ENCODE data around the gene DAZL. TPM values are rescaled to one million over a fixed set of nuclear protein-coding genes. Genes with fewer than 3 reads are reported as not detected.

The DAZL gene
- total RNA-seq, 1 experiment from 2014 or later, result not detected

DNA sequence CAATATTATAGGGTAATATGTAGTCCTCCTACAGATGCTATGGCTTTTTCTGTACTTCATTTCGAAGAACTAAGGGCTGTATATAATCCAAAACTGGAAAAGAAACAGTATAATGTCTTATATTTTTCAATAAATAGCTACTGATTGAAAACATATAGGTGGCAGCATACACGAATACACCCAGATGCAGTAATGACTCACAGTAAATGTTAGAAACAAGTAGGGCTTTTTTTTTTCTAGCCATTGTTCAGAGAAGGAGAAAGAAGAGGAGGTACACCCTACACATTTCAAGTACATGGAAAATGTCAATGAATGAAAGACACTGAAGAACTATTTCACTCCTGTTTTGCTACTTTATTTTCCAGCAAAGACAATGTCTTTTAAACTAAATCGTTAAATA lies 9.4 kb downstream of the DAZL start:
- ATAC-seq, result no peak

DNA sequence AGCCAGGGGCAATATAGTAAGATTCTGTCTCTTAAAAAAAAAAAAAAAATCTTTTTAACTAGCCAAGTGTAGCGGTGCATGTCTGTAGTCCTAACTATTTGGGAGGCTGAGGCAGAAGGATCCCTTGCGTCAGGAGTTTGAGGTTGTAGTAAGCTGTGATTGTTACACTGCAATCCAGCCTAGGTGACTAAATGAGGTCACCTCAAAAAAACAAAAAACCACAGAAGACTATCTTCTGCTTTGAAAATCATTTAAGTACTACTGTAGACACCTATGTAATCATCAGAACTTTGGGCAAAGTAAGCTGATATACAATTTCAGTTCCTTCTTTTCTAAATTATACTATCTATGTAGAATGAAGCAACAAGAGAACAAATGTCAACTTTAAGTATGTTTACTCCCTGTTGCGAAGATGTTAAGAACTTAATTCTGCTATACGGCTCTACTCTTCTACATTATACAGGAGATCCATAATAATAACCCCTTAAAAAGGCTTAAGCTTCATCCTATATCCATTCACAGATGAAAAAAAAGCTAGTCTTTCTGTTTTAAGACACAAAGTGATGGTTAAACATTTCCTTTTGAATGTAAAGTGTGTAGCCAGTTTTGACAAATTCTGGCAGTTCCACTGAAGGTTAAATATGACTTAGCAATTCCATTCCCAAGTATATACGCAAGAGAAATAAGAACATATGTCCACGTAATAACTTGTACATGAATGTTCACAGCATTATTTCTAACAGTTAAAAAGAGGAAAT lies 15.2 kb downstream of the DAZL start:
- ChIA-PET RAD21 (ENCODE audit: low non-redundant PET in 1 of 2, low total read pairs in 2 of 2, uncharacterized antibody in 2 of 2, unreplicated experiment in 2 of 2) (no interaction called here), CTCF (no interaction called here), POLR2A (no interaction called here)
- DNase-seq (ENCODE audit: low read depth, low spot score) (no peak), ATAC-seq (no peak)
- Histone ChIP-seq H3K4me1 (ENCODE audit: control insufficient read depth in 1 of 2, insufficient read depth in 2 of 2, low read length in 2 of 2) (no peaks in the 10 kb centered on the region), H3K9me2 (ENCODE audit: insufficient read depth) (no peaks in the 10 kb centered on the region), H4K20me1 (ENCODE audit: insufficient read depth) (no peaks in the 10 kb centered on the region), H3K79me2 (ENCODE audit: insufficient read depth, low read length) (no peaks in the 10 kb centered on the region), H3K36me3 (ENCODE audit: control insufficient read depth in 1 of 2, insufficient read depth in 2 of 2, low read length in 2 of 2) (no peaks in the 10 kb centered on the region), H3K9me3 (ENCODE audit: control insufficient read depth in 1 of 2, insufficient read depth in 1 of 2, low read depth in 1 of 2, low read length in 2 of 2) (no peaks in the 10 kb centered on the region), H2AFZ (ENCODE audit: low read depth, low read length, poor library complexity, severe bottlenecking) (no peak overlapping the region), H3K27ac (ENCODE audit: low read depth, low read length) (no peak overlapping the region), H3K9ac (ENCODE audit: low read length) (no peak overlapping the region), H3K27me3 (ENCODE audit: insufficient read depth, low read length) (no peaks in the 10 kb centered on the region), H3K4me2 (ENCODE audit: low read length) (no peak overlapping the region), H3K4me3 (replicated peaks in 1 of 2; ENCODE audit: low read depth in 1 of 2, low read length in 2 of 2) (no peak overlapping the region)
- BruUV-seq (replicated peaks), result no TSS peak
- intact Hi-C loops (cut with micrococcal nuclease), result no loop called here
- no peak for TF ChIP-seq JUND (IDR thresholded peaks at IDR 0.05)
- TF ChIP-seq ELF1 (IDR thresholded peaks at IDR 0.05; ENCODE audit: borderline replicate concordance, low read depth), result no peak
- TF ChIP-seq EZH2 (IDR thresholded peaks at IDR 0.05), result no peak
- no peak for TF ChIP-seq YY1 (IDR thresholded peaks at IDR 0.05; ENCODE audit: extremely low read depth, insufficient replicate concordance, low read depth, low read length)
- no peak for TF ChIP-seq CBX3 (IDR thresholded peaks at IDR 0.05; ENCODE audit: low read depth)
- TF ChIP-seq SRF (IDR thresholded peaks at IDR 0.05; ENCODE audit: low read depth), result no peak
- TF ChIP-seq RAD21 (IDR thresholded peaks at IDR 0.05; ENCODE audit: low read depth), result no peak

More for the DNA sequence above, 9.4 kb downstream of the DAZL start:
- H3K9me3 ChIP-seq (ENCODE audit: control insufficient read depth in 1 of 2, insufficient read depth in 1 of 2, low read depth in 1 of 2, low read length in 2 of 2), result no peaks in the 10 kb centered on the region
- no peaks in the 10 kb centered on the region for H4K20me1 ChIP-seq (ENCODE audit: insufficient read depth)
- no peak for DNase-seq (ENCODE audit: low read depth, low spot score)
- no TSS peak for BruUV-seq (replicated peaks)
- H3K27ac ChIP-seq (ENCODE audit: low read depth, low read length), result no peak overlapping the region
- H3K9ac ChIP-seq (ENCODE audit: low read length), result no peak overlapping the region
- intact Hi-C loops (cut with micrococcal nuclease), result no loop called here
- H3K4me3 ChIP-seq (replicated peaks in 1 of 2; ENCODE audit: low read depth in 1 of 2, low read length in 2 of 2), result no peak overlapping the region
- H3K27me3 ChIP-seq (ENCODE audit: insufficient read depth, low read length), result no peaks in the 10 kb centered on the region
- H3K9me2 ChIP-seq (ENCODE audit: insufficient read depth), result no peaks in the 10 kb centered on the region
- RAD21 ChIA-PET (ENCODE audit: low non-redundant PET in 1 of 2, low total read pairs in 2 of 2, uncharacterized antibody in 2 of 2, unreplicated experiment in 2 of 2), result no interaction called here
- CTCF ChIA-PET, result interaction anchor here (0.9 kb wide), 1 partner anchor 327 kb away, joined by 3 read pairs; no protein-coding TSS in a partner anchor
- H3K79me2 ChIP-seq (ENCODE audit: insufficient read depth, low read length), result no peaks in the 10 kb centered on the region
- POLR2A ChIA-PET, result no interaction called here
- TF ChIP-seq, protein P1, sequence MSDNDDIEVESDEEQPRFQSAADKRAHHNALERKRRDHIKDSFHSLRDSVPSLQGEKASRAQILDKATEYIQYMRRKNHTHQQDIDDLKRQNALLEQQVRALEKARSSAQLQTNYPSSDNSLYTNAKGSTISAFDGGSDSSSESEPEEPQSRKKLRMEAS (IDR thresholded peaks at IDR 0.05), result no peak
- TF ChIP-seq ELF1 (IDR thresholded peaks at IDR 0.05; ENCODE audit: borderline replicate concordance, low read depth), result no peak
- TF ChIP-seq, protein P2, sequence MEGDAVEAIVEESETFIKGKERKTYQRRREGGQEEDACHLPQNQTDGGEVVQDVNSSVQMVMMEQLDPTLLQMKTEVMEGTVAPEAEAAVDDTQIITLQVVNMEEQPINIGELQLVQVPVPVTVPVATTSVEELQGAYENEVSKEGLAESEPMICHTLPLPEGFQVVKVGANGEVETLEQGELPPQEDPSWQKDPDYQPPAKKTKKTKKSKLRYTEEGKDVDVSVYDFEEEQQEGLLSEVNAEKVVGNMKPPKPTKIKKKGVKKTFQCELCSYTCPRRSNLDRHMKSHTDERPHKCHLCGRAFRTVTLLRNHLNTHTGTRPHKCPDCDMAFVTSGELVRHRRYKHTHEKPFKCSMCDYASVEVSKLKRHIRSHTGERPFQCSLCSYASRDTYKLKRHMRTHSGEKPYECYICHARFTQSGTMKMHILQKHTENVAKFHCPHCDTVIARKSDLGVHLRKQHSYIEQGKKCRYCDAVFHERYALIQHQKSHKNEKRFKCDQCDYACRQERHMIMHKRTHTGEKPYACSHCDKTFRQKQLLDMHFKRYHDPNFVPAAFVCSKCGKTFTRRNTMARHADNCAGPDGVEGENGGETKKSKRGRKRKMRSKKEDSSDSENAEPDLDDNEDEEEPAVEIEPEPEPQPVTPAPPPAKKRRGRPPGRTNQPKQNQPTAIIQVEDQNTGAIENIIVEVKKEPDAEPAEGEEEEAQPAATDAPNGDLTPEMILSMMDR (IDR thresholded peaks at IDR 0.05 in 2 of 3, conservative IDR thresholded peaks at IDR 0.05 in 1 of 3; ENCODE audit: borderline replicate concordance in 1 of 3, insufficient read depth in 1 of 3, low read depth in 2 of 3, low read length in 2 of 3), result no peak
- no peak for TF ChIP-seq FOSL1 (IDR thresholded peaks at IDR 0.05; ENCODE audit: low read depth)
- peak overlapping the region; percentile 18 for H2AFZ ChIP-seq (ENCODE audit: low read depth, low read length, poor library complexity, severe bottlenecking)
- H3K4me1 ChIP-seq (ENCODE audit: control insufficient read depth in 1 of 2, insufficient read depth in 2 of 2, low read length in 2 of 2), result no peaks in the 10 kb centered on the region
- no peaks in the 10 kb centered on the region for H3K36me3 ChIP-seq (ENCODE audit: control insufficient read depth in 1 of 2, insufficient read depth in 2 of 2, low read length in 2 of 2)
- H3K4me2 ChIP-seq (ENCODE audit: low read length), result no peak overlapping the region
